GM18909 (cell line): Measurements from ENCODE around the gene BRD4.

Source experiments
- ATAC-seq: cut with Tn5 transposase; IDR thresholded peaks from one replicate; pipeline ENCODE4 v1.9.1; 2021; ENCODE audit warnings: mild to moderate bottlenecking; ENCODE audit not compliant: unreplicated experiment, poor library complexity

The BRD4 gene

DNA sequence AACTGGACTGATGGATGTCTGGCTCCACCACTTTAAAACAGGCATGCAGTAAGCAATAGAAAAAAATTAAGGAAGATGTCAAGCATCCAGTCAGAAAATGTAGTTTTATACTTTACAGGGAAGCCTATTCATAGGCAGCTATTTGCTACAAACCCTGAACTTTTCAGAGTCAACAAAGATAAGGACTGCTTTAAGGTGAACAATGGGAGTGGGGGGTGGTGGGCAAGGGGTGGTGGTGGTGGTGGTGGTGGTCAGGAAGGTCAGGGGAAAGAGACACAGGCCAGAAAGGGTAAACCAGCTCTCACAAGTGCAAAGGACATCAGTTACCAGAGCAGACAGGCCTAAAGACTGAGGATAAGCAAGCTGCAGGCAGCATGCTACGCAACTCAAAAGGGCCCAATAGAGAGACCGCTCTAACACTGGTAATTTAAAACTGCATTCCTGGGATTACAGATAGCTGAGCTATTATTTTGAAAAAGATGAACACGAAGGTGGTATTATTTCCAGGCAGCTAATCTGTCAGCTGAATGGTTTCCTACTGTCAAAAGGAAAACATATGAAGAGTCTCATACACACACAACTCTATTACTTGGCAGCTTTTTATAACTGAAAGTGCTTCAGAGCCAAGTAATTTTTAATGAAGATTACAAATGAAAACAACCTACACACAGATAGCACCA is 14.8 kb downstream of the BRD4 start:
- no peak for ATAC-seq

GRCh38 chr19:15316498-15316897 is 15.8 kb downstream of the BRD4 start:
- ATAC-seq, result no peak

GRCh38 chr19:15315101-15315500 is 17.2 kb downstream of the BRD4 start:
- ATAC-seq, result no peak

- no peak for ATAC-seq
Measured at GRCh38 chr19:15313649-15314279, 18.6 kb downstream of the BRD4 start.

DNA sequence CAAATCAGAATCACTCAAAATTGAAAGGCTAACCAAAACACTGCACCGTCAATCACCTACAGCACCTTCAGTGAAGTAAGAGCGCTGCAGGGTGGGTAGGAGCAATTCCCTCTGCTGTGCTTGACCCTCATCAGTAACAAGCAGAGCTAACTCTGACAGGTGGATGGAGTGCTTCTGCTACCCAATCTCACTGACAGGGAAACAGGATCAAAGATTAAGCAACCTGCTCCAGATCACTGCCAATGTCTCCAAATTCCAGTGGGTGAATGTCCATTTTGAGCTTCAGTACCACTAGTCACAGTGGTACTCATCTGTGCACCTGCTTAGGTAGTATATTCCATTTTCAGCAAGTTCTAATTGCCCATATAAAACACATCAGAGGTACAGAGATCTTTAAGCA is 25.2 kb downstream of the BRD4 start:
- ATAC-seq, result no peak

- ATAC-seq, result no peak
Measured at GRCh38 chr19:15305582-15306334, 26.6 kb downstream of the BRD4 start.

GRCh38 chr19:15304140-15304705 is 28.1 kb downstream of the BRD4 start:
- ATAC-seq, result no peak

DNA sequence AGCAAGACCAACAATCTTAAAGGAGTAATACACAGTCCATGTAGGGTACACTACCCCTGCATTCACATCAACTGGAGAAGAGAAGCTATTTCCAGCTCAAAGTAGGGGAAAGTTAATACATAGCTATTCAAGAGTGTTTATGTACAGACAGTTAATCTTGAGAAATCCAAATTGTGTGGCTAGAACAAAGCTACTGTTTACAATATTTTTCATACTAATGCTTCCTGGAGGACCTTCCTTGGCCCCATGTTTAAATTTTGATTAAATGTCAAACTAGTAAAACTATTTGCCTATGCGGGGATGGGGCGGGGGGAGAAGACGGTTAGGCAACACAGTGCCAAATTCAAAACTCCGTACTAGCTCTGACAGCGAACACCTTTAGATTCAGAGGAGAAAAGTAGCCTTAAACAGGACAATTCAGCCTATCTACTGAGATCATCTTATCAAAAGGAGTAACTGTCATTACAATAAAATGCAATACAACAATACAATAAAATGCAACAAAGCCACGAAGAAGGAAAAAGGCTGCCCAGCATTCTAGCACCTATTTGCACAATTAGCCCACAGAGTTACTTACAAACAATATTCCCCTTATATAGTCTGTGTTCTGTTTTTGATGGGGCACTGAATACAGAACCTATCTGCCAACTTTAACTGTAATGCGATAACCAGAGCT is 29.1 kb downstream of the BRD4 start:
- no peak for ATAC-seq

DNA sequence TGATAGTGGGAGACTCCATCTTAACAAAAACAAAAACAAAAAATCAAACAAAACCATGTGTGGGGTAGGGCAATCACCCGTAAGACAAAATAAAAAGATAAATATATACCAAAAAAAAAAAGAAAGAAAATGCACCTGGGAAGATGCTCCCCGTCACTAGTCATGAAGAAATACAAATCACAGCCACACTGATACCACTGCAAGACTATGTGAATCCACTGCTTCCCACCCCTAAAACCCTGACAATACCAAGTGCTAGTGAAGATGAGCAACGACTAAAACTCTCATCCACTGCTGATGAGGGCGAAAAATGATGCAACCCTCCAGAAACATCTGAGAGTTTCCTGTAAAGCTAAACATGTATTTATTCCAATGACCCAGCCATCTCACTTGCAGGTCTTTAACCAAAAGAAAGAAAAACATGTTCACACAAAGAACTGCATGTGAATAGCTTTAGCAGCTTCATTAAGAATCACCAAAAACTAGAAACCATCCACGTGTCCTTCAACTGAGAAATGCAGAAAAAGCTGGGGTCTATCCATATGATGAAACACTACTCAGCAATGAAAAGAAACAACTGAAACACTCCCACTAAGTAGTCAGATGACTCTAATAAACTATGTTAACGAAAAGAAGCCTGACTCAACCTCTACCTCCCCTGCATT is 31.7 kb downstream of the BRD4 start:
- no peak for ATAC-seq

DNA sequence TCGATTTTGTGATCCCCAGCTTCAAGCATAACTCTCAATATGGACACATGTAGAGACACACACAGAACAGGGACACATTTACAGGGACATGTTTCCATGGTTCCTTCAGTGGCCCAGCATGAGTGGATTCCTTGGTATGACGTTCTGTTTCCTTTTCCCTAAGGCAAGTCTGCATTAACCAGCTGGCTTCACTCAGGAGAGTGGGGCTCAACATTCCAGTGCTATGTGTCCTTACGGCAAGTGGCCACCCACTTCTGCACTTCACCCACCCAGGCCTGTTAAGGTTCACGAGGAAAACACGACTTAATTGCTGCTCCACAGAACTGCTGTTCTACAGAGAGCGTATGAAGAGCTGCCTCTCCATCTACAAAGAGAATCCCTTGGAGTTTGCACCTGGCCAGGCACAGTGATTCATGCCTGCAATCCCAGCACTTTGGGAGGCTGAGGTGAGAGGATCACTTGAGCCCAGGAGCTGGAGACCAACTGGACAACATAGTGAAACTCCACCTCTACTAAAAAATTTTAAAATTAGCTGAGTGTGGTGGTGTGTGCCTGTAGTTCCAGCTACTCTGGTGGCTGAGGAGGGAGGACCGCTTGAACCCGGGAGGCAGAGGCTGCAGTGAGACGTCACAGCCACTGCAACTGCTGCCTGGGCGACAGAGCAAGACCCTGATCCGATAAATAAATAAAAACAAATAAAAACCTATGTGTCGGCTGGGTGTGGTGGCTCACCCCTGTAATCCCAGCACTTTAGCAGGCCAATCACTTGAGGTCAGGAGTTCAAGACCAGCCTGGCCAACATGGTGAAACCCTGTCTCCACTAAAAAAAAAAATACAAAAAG is 32.5 kb downstream of the BRD4 start:
- no peak for ATAC-seq

DNA sequence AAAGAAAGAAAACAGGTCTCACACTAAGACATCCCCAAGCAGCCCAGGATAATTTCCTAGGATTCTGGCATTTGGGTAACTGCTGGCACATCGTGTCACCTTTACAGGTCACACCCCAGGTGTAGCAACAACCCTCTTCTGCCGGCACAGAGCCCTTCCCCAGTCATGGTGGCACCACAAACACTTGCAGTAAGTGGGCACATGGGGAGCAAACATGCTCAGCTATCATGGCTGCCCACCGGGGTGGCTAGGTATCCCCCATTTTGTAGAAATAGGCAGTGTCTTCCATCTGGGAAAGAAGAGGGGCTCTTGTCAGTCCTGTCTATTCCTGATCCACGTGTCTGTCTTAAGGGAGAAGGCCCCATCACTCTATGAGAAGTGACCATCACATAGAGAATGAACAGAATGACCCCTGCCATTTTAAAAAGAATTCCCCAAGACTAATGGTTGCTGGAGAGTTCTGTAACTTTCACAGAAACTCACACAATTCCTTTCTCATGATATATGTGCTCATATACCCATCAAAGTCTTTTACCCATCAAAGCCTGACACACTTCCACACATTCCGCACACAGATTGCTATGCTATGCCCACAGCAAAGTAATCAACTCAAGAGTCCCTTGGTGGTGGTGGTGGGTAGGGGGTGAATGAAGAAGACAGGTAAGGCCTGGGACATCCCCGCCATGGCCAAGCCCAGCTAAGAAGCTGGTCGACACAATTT is 33.3 kb downstream of the BRD4 start:
- ATAC-seq, result no peak

- ATAC-seq, result no peak
Measured at GRCh38 chr19:15297416-15298224, 34.7 kb downstream of the BRD4 start.

- no peak for ATAC-seq
Measured at GRCh38 chr19:15296841-15297415, 35.4 kb downstream of the BRD4 start.

DNA sequence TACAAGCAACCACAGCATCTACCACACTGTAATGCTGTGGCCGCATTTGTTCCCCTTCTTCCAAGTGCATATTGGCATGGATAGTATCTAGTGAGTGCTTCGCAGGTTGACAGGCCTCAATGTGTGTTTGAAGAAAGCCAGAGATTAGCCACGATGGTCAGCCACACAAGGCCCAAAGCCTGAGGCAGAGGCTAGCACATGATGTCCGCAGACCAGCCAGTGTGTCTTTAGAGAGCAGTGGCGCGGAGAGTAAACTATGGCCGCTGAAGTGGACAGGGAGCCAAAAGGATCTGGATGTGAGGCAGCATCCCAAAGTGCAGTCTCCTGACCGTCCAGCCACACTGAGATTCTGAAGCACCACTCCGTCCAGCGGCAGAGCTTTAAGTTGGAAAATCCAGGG is 36.0 kb downstream of the BRD4 start:
- ATAC-seq, result no peak

DNA sequence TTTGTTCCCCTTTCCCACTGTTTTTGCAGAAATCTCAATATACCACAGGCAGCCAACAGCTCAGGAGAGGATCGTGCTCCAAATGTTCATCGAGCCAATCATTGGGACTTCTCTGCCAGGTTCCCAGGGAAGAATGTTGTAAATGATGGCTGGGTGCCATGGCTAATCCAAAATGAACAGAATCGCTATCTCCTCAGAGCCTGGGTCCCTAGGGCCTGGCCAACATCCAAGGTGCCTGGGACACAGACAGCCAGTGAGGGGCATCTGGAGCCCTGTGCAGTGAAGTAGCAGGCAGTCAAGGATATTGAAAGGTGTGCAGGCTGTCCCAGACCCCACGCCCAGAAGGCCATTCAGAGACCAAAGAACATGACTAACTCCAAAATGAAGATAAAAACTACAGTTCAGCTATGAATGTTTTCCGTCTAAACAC is 37.8 kb downstream of the BRD4 start:
- no peak for ATAC-seq

- no peak for ATAC-seq
Measured at GRCh38 chr19:15293781-15294491, 38.4 kb downstream of the BRD4 start.
